Posterior vena cava (tissue), 2 donors: Measurements from ENCODE around the gene MAD1L1. TPM values are rescaled to one million over a fixed set of nuclear protein-coding genes. Genes with fewer than 3 reads are reported as not detected.
"Not testable (repeated sequence)": the region's sequence is repeated elsewhere in the genome, so short reads cannot be mapped to it uniquely, and the experiment has no call there.

Source experiments
- DNase-seq: peaks from one replicate; pipeline ENCODE4 v3.0.0-alpha.2; 2020; ENCODE audit warnings: low spot score
- intact Hi-C, 2 donors: fragments of 100-400 bp; cut with DNase I; formaldehyde crosslinking; loops; one replicate each; pipeline versions ENCODE4 v1.14.1 to v1.14.2; 2022 to 2023
- total RNA-seq, 2 donors: library from RNA; stranded (reverse); fragmentation: NEBNext Ultra II Directional; extraction: Animal tissue kit (Norgen Biotek cat#: 25700); gene quantifications; one replicate each; pipeline ENCODE4 v1.2.1, GENCODE V29; 2021
- donor health status: DM: yes; HTN: yes; CAD: no.
- donor health status: DM: yes; HTN: yes; CAD: no.

MAD1L1 gene
- total RNA-seq, 2 donors from 2014 or later = 17.3 to 24.7 TPM

- intact Hi-C loops = no loop called here
- DNase-seq = peak; percentile 77
These were observed 381.7 kb downstream of the MAD1L1 start for GRCh38 chr7:1850976-1851571.

GRCh38 chr7:1850111-1850975 lies 382.4 kb downstream of the MAD1L1 start:
- intact Hi-C loops = no loop called here
- peak; percentile 64 for DNase-seq

- peak; percentile 67 for DNase-seq
- intact Hi-C loops = no loop called here
These were observed 383.2 kb downstream of the MAD1L1 start for GRCh38 chr7:1849351-1850041.

- intact Hi-C loops = no loop called here
- DNase-seq = peak; percentile 66
These were observed 383.8 kb downstream of the MAD1L1 start for GRCh38 chr7:1848911-1849311.

GRCh38 chr7:1848013-1848640 lies 384.6 kb downstream of the MAD1L1 start:
- intact Hi-C loops = no loop called here
- DNase-seq = peak; percentile 62

GRCh38 chr7:1847260-1848001 lies 385.3 kb downstream of the MAD1L1 start:
- peak; percentile 77 for DNase-seq
- intact Hi-C loops = no loop called here

GRCh38 chr7:1846331-1847065 lies 386.2 kb downstream of the MAD1L1 start:
- intact Hi-C loops = no loop called here
- DNase-seq = peak; percentile 73

- intact Hi-C loops = no loop called here
- peak; percentile 69 for DNase-seq
These were observed 387.0 kb downstream of the MAD1L1 start for GRCh38 chr7:1845536-1846311.

GRCh38 chr7:1844951-1845390 lies 387.8 kb downstream of the MAD1L1 start:
- intact Hi-C loops = no loop called here
- DNase-seq = peak; percentile 78

GRCh38 chr7:1844336-1844950 lies 388.3 kb downstream of the MAD1L1 start:
- peak; percentile 66 for DNase-seq
- intact Hi-C loops = no loop called here

- peak; percentile 71 for DNase-seq
- intact Hi-C loops = no loop called here
These were observed 388.8 kb downstream of the MAD1L1 start for GRCh38 chr7:1843921-1844335.

GRCh38 chr7:1843271-1843861 lies 389.4 kb downstream of the MAD1L1 start:
- no peak for DNase-seq
- intact Hi-C loops = no loop called here

GRCh38 chr7:1842321-1843221 lies 390.2 kb downstream of the MAD1L1 start:
- peak; percentile 81 for DNase-seq
- intact Hi-C loops = no loop called here

- DNase-seq = peak; percentile 75
- intact Hi-C loops = not testable (repeated sequence)
These were observed 391.3 kb downstream of the MAD1L1 start for GRCh38 chr7:1841286-1842021.

- intact Hi-C loops, DNase-seq: not testable (repeated sequence)
These were observed 392.0 kb downstream of the MAD1L1 start for GRCh38 chr7:1840744-1841143.
